ENCODE data around the gene SMYD1. TPM values are rescaled to one million over a fixed set of nuclear protein-coding genes. Genes with fewer than 3 reads are reported as not detected.

The SMYD1 gene
- total RNA-seq, 6 experiments from 2014 or later: not detected

GRCh38 chr2:88081924-88082608, 14.4 kb downstream of the SMYD1 start:
- Mint-ChIP-seq H3K4me1 (ENCODE audit: low read depth) (no peaks in the 10 kb centered on the region), H3K27ac (no peak overlapping the region), H3K36me3 (ENCODE audit: low read depth) (no peaks in the 10 kb centered on the region), H3K27me3 (ENCODE audit: insufficient read depth) (peaks cover 25% of the 10 kb centered on the region), H3K4me3 (no peak overlapping the region), H3K9me3 (no peaks in the 10 kb centered on the region)
- no peak for TF ChIP-seq CTCF (IDR thresholded peaks at IDR 0.05)
- no peak for DNase-seq

GRCh38 chr2:88082781-88083180, 15.2 kb downstream of the SMYD1 start:
- no peak for TF ChIP-seq CTCF (IDR thresholded peaks at IDR 0.05)
- no peaks in the 10 kb centered on the region for H3K9me3 Mint-ChIP-seq
- no peak overlapping the region for H3K27ac Mint-ChIP-seq
- no peak for DNase-seq
- H3K36me3 Mint-ChIP-seq (ENCODE audit: low read depth): no peaks in the 10 kb centered on the region
- no peaks in the 10 kb centered on the region for H3K4me1 Mint-ChIP-seq (ENCODE audit: low read depth)
- H3K27me3 Mint-ChIP-seq (ENCODE audit: insufficient read depth): peaks cover 25% of the 10 kb centered on the region
- H3K4me3 Mint-ChIP-seq: no peak overlapping the region

- H3K27ac Mint-ChIP-seq: no peak overlapping the region
- H3K4me3 Mint-ChIP-seq: no peak overlapping the region
- TF ChIP-seq CTCF (IDR thresholded peaks at IDR 0.05): no peak
- no peak for DNase-seq
- H3K4me1 Mint-ChIP-seq (ENCODE audit: low read depth): no peaks in the 10 kb centered on the region
- peaks cover 24% of the 10 kb centered on the region for H3K27me3 Mint-ChIP-seq (ENCODE audit: insufficient read depth)
- no peaks in the 10 kb centered on the region for H3K36me3 Mint-ChIP-seq (ENCODE audit: low read depth)
- H3K9me3 Mint-ChIP-seq: no peaks in the 10 kb centered on the region
Measured at GRCh38 chr2:88085099-88085498, 17.5 kb downstream of the SMYD1 start.

- Mint-ChIP-seq H3K9me3 (no peaks in the 10 kb centered on the region), H3K36me3 (ENCODE audit: low read depth) (no peaks in the 10 kb centered on the region), H3K4me1 (ENCODE audit: low read depth) (no peaks in the 10 kb centered on the region), H3K4me3 (no peak overlapping the region), H3K27ac (no peak overlapping the region), H3K27me3 (ENCODE audit: insufficient read depth) (peaks cover 24% of the 10 kb centered on the region)
- no peak for DNase-seq
- no peak for TF ChIP-seq CTCF (IDR thresholded peaks at IDR 0.05)
Measured at GRCh38 chr2:88085602-88086001, 18.0 kb downstream of the SMYD1 start.

GRCh38 chr2:88086401-88086800, 18.8 kb downstream of the SMYD1 start:
- no peaks in the 10 kb centered on the region for H3K4me1 Mint-ChIP-seq (ENCODE audit: low read depth)
- no peaks in the 10 kb centered on the region for H3K9me3 Mint-ChIP-seq
- no peak overlapping the region for H3K4me3 Mint-ChIP-seq
- no peak for TF ChIP-seq CTCF (IDR thresholded peaks at IDR 0.05)
- no peaks in the 10 kb centered on the region for H3K36me3 Mint-ChIP-seq (ENCODE audit: low read depth)
- no peak overlapping the region for H3K27ac Mint-ChIP-seq
- peaks cover 28% of the 10 kb centered on the region for H3K27me3 Mint-ChIP-seq (ENCODE audit: insufficient read depth)
- no peak for DNase-seq

All from HFFc6 (cell line).